NCI-H146 (cell line): Measurements from ENCODE around the gene LDB3.
"Not testable (repeated sequence)": the region's sequence is repeated elsewhere in the genome, so short reads cannot be mapped to it uniquely, and the experiment has no call there.

ENCODE experiments used
- DNase-seq: peaks from one replicate; lab custom pipeline; 2025; lab: John Stamatoyannopoulos, UW

Gene LDB3

GRCh38 chr10:86730227-86730626 lies 61.9 kb downstream of the LDB3 start:
- DNase-seq, result peak; percentile 64

DNA sequence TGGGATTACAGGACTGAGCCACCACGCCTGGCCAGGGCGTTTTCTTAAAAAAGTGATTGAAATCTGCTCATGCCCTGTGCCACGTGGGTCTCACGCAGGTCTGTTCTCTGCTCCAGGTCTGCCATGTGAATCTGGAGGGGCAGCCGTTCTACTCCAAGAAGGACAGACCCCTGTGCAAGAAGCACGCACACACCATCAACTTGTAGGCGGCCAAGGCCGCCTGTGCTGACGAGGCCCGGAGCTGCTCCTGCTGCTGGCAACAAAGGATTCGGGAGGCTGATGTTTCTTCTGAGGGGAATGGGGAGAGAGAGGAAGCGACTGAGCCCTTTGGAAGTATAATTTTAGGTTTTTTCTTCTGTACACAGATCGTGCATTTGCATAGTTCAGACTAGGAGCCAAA lies 64.5 kb downstream of the LDB3 start:
- no peak for DNase-seq

- DNase-seq, result no peak
Observed at GRCh38 chr10:86733260-86733671, 65.0 kb downstream of the LDB3 start.

DNA sequence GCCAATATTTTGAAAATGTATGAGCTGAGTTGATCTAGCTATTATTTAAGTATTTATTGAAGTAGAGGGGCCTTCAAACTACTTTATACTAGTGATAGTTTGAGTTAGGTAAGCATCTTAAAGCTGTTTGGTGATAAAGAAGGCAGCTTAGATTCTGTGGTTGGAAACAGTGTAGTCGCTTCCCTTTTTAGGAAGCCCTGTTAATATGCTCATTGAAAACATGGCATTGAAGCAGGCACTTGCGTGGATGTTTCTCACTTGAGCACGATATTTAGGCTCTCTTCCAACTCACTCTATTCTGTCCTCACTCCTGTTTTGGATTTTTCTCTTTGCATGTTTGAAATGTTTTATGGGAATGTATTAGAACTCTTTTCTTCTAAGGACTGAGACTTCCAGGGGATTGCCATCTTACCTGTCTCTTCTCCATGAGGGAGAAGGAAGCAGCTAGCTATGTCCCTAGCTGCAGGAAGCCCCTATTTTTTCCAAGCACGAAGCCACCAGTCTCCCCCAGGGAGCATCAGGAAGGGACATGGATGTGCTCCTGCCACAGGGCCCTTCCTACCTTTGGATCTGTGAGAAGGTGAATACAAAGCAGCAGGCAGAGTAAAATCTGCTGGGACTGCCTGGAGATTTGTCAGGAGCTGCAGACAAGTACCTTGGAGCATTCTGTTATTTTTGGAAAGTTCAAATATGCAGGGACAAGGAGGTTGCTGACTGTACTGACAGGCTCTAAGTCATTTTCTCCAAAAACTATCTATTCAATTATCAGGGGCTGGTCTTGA lies 66.1 kb downstream of the LDB3 start:
- DNase-seq, result no peak

DNA sequence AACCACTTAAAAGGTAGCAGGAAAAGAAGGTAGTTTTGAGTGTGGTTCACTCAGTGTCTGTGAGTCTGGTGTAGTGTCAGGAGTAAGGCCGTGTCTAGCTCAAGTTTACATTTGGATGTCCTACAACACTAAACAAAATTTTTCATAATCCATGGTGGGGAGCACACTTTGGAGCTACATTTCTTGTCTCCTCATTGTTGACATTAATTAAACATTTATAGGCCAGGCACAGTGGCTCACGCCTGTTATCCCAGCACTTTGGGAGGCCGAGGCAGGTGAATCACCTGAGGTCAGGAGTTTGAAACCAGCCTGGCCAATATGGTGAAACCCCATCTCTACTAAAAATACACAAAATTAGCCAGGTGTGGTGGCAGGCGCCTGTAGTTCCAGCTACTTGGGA lies 67.0 kb downstream of the LDB3 start:
- DNase-seq, result not testable (repeated sequence)

- no peak for DNase-seq
Observed at GRCh38 chr10:86742230-86742629, 73.9 kb downstream of the LDB3 start.

GRCh38 chr10:86744067-86744725 lies 75.9 kb downstream of the LDB3 start:
- DNase-seq, result no peak

DNA sequence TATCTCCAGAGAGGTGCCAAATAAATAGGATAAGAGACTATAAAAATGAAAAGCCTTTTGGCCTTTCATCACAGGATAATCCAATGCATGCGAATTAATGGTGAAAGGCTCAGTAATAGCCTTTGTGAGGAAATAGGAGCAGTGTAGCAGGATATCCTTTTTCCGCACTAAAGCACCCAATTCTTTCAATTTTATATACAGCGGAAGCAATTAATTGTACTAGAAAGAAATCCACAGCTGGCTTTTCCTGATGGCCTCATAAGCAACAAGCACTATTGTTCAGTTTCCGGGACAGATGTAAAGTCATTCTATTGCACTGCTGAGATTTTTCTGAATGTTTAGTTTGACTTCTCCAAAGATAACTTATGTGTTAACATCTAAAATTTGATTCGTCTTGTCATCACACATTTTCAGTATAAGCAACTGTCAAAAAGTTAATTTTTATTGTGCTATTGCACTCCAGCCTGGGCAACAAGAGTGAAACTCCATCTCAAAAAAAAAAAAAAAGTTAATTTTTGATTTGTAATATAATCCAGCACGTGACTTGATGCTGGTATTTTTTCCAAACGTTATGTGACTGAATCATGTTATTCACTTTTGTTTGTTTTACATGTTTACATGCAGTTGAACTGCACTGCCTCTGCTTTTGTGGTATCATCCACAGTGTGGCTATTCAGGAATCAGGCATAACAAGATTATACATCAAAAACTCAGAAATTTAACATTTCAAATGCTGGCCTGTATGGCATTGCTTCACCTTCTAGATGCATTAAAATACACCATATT lies 79.7 kb downstream of the LDB3 start:
- peak; percentile 48 for DNase-seq

DNA sequence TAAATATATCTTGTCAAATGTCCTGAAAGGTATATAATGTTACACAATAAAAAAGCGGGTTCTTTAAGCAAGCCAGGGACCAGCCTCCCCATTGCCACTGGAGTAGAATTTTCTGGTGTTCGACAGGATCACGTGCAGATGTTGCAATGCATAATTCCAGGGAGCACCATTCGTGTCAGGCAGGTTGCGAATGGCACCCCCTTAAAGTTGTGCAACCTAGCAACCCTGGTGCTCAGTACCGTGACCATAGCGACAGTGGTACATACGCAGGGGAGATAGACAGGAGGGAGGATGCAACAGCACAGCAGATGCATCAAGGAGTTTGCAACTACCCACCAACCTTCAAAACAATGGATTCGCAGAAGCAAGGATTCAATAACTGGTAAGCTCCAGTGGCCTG lies 81.5 kb downstream of the LDB3 start:
- no peak for DNase-seq

- DNase-seq, result no peak
Observed at GRCh38 chr10:86751477-86751876, 83.2 kb downstream of the LDB3 start.

GRCh38 chr10:86752311-86752710 lies 84.0 kb downstream of the LDB3 start:
- DNase-seq, result peak; percentile 92

GRCh38 chr10:86753051-86753450 lies 84.7 kb downstream of the LDB3 start:
- no peak for DNase-seq

DNA sequence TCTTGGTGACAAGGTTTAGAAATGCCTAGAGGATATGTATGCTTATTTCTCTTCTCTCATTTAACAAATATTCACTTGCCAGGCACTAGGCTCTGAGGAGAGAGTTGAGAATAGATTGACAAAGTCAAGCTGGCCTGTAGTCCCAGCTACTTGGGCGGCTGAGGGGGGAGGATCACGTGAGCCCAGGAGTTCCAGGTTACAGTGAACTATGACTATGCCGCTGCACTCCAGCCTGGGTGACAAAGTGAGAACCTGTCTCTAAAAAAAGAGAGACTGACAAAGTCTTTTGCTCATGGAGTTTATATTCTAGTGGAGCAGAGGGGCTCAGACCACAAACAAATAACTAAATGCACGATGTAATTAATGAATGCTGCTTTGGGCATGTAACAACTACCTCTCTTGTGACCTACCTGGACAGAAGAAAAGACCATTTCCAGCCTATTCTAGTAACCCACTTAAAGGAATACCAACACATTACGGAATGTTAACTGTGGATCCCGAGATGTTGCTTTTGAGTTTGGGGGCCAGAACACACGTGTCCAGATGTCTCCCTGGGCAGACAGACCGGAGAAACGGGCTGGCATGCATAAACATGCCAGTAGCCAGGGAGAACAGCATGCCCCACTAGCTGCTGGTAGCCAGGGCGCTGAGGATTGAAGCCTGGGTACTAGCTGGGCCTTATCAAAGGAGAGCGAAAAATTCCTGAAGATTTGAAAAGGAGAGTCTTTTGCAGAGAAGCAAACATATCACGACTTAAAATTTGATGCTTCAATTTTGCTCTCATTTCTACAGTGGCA lies 85.5 kb downstream of the LDB3 start:
- no peak for DNase-seq

DNA sequence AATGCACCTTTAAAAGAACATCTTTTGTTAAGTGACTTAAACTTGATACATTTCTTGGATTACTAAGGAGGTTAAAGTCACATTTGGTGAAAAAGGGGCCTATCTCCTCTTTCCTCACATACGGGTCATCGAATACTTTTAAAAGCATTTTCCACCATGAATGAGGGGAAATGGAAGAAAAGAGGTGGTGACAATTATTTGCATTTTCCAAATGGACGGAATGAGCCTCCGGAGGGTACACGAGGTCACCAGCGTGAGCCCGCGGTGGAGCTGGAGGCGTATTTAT lies 87.1 kb downstream of the LDB3 start:
- no peak for DNase-seq

GRCh38 chr10:86755740-86756510 lies 87.6 kb downstream of the LDB3 start:
- DNase-seq, result peak; percentile 95

DNA sequence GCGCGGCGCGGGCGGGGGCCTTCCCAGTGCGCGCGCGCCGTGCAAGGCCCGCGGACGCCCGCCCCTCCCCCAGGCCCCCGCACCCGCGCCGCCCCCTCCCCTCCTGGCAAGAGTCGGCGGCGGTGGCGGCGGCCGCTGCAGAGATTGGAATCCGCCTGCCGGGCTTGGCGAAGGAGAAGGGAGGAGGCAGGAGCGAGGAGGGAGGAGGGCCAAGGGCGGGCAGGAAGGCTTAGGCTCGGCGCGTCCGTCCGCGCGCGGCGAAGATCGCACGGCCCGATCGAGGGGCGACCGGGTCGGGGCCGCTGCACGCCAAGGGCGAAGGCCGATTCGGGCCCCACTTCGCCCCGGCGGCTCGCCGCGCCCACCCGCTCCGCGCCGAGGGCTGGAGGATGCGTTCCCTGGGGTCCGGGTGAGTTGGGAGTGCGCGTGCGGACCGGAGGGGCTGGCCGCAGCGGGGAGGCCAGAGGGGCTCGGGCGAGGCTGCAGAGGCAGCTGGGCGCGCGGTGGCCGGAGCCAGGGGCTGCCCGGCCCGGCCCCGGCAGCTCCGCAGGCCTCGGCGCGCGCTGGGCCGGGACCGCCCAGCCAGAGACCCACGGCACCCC lies 88.3 kb downstream of the LDB3 start, which contains the start of gene BMPR1A:
BMPR1A (plus strand) TSS at position 109 of the 602 bp plus-strand sequence. CDS start 119,400 bp downstream, outside the sequence.
- peak; percentile 54 for DNase-seq

DNA sequence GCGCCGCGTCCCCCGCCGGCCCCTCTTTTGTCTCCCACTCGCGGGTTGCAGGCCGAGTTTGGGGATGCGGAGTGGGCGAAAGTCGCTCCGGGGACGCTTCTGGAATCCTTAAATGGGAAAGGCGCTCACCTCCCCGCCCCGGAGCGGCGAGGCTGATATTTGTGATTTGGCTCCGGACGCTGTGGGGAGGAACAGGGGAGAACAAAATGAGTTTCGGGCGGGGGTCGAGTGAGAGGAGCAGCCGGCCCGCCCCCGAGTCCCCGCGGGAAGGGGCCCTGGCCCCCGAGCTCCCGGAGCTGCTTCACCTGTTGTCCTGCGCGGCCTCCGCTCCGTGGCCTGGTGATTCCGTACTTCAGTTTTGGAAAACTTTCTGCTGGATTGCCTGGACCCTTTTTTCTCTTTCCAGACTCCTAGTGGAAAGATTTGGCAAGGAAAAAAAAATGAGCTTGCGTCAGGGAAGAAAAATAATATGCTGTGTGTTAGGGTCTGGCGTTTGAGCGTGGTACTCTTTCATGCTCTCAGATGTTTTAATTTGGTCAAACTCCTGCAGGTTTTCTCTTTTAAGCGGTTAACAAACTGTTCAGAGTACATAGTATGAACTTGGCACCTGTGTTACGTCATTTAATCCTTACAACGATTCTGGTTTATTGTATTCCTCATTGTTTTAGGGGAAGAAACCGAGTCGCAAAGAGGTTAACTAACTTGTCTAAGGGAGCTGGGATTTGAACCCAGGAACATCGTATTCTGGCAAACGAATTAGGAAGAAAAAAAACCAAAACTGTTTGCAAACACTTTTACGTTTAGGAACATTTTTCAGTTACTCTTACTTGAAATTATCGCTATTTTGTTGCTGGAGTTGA lies 89.0 kb downstream of the LDB3 start:
- peak; percentile 37 for DNase-seq

DNA sequence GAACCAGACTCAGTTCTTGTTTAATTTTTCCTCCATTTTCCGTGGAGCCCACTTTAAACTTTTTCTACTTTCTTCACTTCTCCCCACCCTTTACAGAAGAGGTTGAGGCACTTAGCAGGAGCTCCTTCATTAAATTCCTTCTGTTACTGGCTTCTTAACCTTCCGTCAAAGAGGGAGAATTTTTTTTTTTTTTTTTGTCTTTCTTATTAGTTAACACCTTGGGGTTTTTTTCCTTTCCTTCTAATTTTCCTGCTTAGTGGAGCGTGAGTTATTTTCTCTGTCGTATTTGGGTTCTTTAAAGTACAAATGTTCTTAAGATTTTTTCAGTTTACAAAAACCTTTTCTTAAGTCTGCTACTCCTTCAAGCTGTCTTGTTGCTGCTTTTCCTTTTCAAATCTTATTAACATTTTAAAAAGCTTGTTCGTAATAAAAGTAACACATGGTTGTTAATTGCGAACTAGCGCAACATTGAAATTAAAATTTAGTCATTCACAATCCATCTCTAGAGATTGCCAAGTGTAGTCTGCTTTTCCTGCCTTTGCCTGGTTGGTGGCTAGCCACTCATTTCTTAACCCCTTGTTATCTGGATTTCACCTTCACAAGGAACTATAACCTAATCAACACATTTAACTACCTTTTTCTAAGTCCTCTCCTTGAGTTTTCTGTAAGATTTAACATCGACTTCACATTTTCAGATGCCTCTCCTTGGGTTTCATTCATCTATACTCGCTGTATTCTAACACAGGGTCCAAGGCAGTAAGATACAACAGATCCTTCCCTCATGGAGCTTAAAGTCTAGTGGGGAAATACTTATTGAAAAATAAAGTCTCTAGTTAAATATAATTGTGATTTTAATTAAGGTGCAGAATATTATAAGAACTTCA lies 90.1 kb downstream of the LDB3 start:
- no peak for DNase-seq
